Adrenal gland (tissue), 5 donors: ENCODE measurements around the gene IL17A.

Experiments
- CTCF ChIP-seq, 6 experiments: fragments of 450-650 bp in 4 of 6; fragments of 200-600 bp in 2 of 6; sonication (generic) in 1 of 6; IDR thresholded peaks; 1 replicate in 5 of 6; 2 replicates in 1 of 6; pipeline versions ENCODE4 v1.5.1 to v1.8.0; 2016 to 2021; ENCODE audit warnings: antibody characterized with exemption in 6 of 6, mild to moderate bottlenecking in 2 of 6, moderate library complexity in 1 of 6
- POLR2A ChIP-seq, 2 donors: fragments of 450-650 bp; IDR thresholded peaks; one replicate each; pipeline ENCODE4 v1.6.1; 2017; ENCODE audit warnings: antibody characterized with exemption in 2 of 2, mild to moderate bottlenecking in 2 of 2, moderate library complexity in 1 of 2
- donor health status: DM: no; HTN: no; CAD: no.

- no peak for TF ChIP-seq CTCF (IDR thresholded peaks at IDR 0.05)
- TF ChIP-seq POLR2A (IDR thresholded peaks at IDR 0.05) = no peak
Observed at GRCh38 chr6:52207066-52207465, 20.9 kb downstream of the IL17A start.
